Bone marrow (tissue), 2 donors: ENCODE results near the gene FGG.
"Not testable (repeated sequence)": the region's sequence is repeated elsewhere in the genome, so short reads cannot be mapped to it uniquely, and the experiment has no call there.

ENCODE experiments used
- DNase-seq, 2 donors: peaks; one replicate each; lab custom pipeline; 2025; lab: John Stamatoyannopoulos, UW

Gene FGG

GRCh38 chr4:154610582-154610981, 1.9 kb downstream of the FGG start:
- DNase-seq: peak in 1 of 2 donors; percentile 20

DNA sequence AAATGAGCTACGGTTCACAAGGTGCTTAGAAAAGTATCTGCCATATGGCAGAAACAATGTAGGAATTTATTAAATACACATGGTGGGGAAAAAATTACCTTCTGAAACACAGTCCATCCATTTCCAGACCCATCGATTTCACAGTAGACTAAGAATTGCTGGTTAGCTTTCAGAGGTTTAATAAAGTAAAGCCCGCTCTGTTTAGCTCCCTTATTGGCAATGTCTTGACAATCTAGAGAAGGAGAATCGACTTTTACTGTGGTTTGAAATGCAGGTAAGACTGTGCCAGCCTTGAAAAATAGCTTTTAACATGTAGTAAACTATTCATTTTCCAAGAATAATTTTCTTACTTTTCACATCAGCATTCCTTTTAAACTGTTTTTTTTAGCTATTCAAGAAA, 2.9 kb downstream of the FGG start:
- no peak for DNase-seq

- no peak for DNase-seq
Measured at GRCh38 chr4:154608361-154609252, 3.8 kb downstream of the FGG start.

- no peak for DNase-seq
Measured at GRCh38 chr4:154606728-154607723, 5.4 kb downstream of the FGG start.

- no peak for DNase-seq
Measured at GRCh38 chr4:154604696-154605200, 7.7 kb downstream of the FGG start.

DNA sequence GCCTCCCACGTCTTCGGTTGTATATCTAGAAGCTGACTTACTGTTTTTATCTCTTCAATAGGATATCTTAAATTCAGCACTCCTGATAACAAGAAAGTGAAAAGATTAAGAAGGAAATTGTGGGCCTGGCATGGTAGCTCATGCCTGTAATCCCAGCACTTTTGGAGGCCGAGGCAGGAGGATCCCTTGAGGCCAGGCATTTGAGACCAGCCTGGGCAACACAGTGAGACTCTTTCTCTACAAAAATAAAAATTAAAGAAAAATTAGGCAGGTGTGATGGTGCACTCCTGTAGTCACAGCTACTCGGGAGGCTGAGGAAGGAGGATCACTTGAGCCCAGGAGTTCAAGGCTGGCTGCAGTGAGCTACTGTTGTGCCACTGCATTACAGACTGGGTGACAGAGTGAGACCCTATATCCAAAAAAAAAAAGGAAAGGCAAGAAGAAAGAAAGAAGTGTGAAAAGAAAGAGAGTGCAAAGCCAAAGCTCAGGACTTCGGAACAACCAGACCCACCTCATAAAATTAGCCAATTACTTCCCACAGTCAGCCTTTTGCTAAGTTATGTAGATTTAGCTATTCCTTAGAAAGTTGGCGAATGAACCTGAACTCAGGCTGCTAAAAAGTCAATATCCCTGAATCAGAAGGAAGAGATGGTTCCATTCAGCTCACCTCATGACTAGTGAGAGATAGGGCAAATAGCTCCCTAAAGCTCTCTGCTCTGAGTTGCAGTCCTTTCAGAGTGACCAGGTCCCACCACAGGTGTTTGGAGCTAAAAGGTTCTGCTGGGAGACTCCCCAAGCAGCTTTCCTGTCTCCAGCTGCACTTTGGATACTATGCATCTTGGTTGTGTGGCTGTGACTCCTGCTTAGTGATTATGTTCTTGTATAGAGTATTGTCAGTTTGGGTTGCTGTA, 9.2 kb downstream of the FGG start:
- DNase-seq: no peak

DNA sequence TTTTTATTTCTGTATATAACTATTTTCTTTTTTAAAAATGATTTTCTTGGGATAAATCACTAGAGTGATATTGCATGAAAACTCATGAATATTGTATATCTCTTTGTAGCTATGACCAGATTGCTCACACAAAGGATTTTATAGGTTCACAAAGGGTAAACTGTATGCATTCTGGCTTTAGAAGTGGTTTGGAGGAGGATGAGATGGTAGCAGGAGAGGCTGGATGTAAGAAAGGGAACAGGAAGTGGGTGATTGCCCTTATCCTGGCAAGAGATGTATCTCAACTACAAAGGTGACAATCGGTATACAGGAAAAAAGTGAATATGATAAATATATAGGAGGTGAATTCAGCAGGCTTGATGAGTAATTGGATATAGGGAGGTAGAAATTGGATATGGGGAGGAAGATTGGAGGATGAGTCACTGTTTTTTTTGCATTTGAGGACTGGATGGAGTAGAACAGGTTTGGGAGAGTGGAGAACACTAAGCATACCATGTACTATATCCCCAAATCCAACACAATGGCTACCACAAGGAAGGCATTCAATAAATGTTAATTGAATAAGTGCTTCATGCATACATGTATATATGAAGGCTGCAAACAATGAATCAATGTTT, 9.9 kb downstream of the FGG start:
- DNase-seq: no peak

DNA sequence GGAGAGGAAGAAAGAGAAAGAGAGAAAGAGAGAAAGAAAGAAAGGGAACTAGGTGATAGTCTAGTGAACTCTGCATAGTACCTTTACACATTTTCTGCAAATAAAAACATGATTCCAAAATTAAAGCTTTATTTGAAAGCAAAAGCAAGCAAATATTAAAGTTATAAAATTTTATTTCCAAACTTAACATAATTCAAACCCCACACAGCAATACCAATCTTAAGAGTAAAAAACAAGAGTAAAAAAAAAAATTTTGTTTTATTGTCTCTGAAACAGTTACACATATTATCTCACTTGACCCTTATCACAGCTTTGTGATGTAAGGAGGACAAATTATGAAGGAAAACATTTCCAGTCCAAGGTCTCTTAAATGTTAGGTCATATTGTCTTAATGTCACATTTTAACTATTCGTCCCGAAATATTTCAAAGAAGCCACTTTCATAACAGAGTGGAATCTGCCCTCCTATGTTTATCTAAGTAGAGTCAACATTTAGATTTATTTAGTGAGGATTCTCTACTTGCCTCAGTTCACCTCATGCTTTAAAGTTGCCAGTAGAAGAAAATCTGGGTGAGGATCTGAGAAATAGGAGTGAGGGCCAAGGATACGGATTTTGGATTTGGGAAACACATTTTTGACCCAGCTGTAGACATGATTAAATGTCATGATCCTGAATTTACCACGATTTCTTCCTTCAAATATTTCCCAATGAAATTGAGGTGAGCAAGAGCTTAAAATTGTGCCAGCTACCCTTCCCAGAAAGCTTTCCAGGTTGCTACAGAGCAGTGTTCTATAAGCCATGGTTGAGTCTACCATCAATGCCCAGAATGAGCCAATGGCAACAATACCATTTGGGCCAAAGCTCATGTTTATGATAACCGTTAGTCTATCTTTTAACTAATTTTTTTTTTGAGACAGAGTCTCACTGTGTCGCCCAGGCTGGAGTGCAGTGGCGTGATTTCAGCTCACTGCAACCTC, 14.4 kb downstream of the FGG start:
- DNase-seq: no peak

DNA sequence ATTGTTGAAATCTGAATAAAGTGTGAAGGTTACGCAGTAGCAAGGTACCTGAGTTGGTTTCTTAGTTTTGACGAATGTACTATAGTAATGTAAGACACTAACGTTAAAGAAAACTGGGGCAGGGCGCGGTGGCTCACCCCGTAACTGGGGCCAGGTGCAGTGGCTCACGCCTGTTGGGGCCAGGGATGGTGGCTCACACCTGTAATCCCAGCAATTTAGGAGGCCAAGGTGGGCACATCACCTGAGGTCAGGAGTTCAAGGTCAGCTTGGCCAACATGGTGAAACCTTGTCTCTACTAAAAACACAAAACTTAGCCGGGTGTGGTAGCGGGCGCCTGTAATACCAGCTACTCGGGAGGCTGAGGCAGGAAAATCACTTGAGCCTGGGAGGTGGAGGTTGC, 15.2 kb downstream of the FGG start:
- DNase-seq: not testable (repeated sequence)

DNA sequence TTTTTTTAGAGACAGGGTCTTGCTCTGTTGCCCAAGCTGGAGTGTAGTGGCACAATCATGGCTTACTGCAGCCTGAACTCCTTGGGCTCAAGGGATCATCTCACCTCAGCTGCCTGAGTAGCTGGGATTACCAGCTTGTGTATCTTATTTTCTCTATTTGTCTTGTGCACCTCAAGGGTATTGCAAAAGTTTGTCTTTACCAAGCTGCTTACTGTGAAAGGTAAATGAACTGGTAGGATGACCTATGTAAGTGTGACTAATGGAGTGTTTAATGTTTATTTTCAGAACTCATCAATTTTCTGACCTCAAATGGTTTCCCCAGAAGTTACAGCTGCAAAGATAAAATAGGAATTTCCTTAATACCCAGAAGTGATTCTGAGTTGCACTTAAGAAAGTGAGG, 16.6 kb downstream of the FGG start:
- DNase-seq: no peak

- not testable (repeated sequence) for DNase-seq
Measured at GRCh38 chr4:154594343-154594742, 18.1 kb downstream of the FGG start.

- DNase-seq: no peak
Measured at GRCh38 chr4:154593868-154594267, 18.6 kb downstream of the FGG start.

DNA sequence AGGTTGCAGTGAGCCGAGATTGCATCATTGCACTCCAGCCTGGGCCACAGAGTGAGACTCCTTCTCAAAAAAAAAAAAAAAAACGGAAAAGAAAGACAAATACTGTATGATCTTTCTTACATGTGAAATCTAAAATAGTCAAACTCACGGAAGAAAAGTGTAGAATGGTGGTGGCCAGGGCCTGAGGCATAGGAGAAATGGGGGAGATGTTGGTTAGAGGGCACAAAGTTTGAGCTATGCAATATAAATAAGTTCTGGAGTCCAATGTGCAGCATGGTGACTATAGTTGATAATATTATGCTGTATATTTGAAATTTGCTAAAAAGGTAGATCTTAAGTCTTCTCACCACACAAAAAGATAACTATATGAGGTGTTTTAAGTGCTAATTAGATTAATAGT, 20.6 kb downstream of the FGG start:
- no peak for DNase-seq

DNA sequence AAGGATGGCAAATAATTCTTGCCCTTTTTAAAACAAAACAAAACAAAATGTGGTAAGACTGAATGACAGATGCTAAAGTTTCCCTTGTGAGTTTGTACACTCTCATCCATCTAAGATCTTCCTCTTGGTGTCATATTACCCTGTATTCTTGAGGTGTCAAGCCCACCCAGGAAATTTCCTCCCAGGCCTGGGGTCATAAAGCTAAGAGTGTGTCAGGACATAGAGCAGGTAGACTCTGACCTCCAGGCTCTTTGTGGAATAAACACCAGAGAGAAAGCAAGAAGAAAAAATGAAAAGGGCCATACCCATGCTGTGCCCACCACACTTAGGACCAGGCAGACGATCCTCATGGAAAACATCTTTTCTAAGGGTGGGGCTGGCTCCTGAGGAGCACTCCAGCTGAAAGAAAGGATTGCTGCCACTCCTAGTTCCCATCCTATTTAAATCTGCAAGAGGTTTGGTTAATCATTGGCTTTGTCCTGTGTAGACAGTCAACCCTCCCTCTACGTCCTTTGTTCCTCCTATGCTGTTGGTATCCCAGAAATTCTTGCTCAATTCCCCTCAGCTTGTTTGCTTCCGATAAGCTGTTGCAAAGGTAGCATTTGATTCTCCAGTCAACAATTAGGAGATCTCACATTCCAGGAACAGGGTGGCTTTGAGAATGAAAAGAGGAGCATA, 22.0 kb downstream of the FGG start, which contains the start of gene FGA:
FGA (minus strand) TSS at position 414 of the 678 bp plus-strand sequence; CDS start at position 359, 55 bp downstream.
- DNase-seq: no peak

DNA sequence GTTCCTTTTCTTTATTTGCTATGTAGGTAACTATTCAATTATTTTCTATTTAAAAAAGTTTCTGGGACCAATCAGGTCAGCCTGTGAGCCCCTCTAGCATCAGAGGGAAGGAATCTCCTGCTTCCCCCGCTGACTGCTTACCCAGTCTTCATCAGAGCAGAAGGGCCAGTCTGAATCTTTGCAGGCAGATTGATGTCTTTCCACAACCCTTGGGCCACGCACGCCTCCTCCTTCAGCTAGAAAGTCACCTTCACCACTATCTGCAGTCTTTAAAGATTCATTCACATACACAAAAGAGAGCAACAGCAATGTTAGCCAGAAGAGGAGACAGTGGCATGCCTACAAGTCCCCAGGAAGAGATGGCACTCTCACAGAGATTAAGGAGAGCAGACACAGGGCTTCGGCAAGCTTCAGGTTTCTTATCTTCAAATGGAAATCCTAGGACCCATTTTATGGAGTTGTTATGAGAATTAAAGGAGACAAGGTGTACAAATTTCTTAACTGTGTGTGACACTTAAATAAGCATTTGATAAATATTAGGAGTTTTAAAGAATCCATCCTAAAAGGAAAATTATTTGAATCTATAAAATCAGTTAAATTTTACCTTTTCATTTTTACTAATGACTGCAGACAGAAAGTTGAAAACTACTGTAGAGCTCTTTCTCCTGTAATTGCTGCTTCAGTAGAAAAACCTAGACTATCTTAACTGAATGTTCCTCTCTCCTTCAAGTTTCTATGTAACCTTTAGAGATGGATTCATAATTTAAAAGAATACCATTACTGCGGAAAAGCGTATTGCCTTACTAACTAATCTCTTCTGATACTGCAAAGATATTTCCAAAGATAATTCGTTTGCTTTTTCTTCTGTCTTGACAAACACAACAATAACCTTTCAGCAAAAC, 22.9 kb downstream of the FGG start:
- no peak for DNase-seq

DNA sequence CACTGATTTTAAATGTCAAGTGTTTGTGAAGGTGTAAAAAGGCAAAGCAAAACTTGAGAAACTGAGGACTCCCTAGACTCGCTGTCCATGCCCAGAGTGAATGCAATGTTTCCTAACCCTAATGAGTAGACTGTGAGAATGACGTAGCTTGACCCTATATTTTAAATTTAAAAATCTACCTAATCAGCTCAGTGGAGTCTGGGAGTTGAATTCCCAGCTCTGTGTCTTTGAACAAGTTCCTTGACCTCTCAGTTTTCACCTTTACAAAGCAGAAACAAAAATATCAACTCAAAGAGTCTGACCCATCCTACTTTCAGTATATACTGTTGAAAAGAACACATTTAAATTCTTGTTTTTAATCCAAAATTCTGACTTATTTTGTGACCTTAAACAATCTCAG, 24.3 kb downstream of the FGG start:
- DNase-seq: no peak

DNA sequence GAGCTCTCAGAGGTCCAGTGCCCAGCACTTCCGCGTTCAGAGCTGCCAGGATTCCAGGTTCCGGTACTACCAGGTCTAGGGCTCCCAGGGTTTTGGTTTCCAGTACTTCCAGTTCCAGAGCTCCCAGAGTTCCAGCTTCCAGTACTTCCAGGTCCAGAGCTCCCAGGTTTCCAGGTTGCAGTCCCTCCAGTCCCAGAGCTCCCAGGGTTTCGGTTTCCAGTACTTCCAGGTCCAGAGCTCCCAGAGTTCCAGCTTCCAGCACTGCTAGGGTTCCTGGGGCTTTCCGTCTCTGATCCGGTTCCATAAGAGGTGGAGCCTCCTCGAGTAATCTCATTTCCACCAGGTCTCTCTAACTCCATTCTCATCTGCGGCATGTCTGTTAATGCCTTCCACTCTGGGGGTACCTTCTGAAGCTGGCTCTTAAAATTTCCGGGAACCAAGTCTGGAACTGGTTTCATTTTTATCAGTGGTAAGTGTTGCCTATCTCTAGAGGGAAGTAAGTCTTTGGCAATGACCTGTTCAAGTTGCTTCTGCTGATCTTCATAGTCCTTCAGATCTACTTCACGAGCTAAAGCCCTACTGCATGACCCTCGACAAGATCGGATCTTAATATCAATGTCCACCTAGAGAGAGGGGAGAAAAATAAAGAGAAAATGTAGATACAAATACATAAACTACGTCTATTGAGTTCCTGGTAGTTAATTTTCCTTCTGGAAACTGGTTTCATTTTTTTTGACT, 26.0 kb downstream of the FGG start:
- DNase-seq: no peak
